ENCODE results near the gene PRXL2B.

DNA sequence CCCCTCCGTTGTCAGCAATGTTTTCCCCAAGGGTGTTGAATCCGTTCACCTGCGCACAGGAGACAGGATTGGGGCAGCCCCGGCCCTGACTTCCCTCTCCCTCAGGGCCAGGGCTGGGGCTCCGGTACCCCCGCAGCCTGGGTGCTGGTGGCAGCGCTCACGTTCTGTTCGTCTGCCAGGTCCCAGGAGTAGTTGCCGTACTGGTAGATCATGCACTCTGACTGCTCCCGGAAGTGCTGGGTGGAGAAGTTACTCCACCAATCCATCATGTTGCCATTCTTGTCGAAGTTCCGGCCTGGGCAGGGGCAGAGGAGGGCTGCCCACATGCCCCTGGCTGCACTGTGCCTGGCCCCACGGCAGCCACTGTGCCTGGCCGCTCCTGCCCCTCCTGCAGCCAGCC is 6.1 kb downstream of the PRXL2B start:
- TF ChIP-seq, protein P1, sequence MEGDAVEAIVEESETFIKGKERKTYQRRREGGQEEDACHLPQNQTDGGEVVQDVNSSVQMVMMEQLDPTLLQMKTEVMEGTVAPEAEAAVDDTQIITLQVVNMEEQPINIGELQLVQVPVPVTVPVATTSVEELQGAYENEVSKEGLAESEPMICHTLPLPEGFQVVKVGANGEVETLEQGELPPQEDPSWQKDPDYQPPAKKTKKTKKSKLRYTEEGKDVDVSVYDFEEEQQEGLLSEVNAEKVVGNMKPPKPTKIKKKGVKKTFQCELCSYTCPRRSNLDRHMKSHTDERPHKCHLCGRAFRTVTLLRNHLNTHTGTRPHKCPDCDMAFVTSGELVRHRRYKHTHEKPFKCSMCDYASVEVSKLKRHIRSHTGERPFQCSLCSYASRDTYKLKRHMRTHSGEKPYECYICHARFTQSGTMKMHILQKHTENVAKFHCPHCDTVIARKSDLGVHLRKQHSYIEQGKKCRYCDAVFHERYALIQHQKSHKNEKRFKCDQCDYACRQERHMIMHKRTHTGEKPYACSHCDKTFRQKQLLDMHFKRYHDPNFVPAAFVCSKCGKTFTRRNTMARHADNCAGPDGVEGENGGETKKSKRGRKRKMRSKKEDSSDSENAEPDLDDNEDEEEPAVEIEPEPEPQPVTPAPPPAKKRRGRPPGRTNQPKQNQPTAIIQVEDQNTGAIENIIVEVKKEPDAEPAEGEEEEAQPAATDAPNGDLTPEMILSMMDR (IDR thresholded peaks at IDR 0.05; ENCODE audit: low read depth, low read length): no peak
- TF ChIP-seq POLR2A (IDR thresholded peaks at IDR 0.05; ENCODE audit: extremely low read depth, insufficient read length) (no peak), MYC (IDR thresholded peaks at IDR 0.05; ENCODE audit: low read depth, low read length) (no peak)
- TF ChIP-seq, protein P2, sequence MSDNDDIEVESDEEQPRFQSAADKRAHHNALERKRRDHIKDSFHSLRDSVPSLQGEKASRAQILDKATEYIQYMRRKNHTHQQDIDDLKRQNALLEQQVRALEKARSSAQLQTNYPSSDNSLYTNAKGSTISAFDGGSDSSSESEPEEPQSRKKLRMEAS (IDR thresholded peaks at IDR 0.05; ENCODE audit: low read depth, low read length): no peak
